GM19025 (cell line): Measurements from ENCODE around the gene COL4A1.

ENCODE experiments used
- ATAC-seq: cut with Tn5 transposase; IDR thresholded peaks from one replicate; pipeline ENCODE4 v1.9.1; 2021; ENCODE audit warnings: mild to moderate bottlenecking, low read depth, moderate library complexity; ENCODE audit not compliant: unreplicated experiment

COL4A1 gene

DNA sequence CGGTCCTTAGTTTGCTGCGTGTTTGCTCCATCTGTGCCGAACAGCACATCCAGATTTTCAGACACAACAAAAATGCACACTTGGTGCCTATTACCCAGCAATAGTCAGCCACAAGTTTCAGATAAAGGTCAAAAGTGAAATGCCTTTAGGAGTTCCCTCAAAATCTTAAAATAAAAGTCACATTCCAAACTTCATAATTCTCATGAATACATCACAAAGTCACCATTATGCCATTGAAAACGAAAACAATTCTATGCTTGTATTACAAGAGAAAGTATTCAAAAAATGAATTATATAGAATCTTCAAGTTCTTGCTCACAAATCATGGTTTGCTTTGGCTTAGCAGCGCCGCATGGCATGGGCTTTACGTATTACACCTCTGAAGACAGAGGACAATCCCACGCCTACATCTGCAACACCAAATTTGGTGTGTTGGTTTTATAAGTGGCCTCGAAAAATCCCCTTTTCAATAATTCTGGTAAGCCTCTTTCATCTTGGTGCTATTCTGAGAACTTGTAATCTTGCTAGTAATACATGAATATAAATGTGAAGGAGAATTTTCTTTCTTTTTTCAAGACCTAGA is 26.6 kb downstream of the COL4A1 start:
- ATAC-seq = no peak

DNA sequence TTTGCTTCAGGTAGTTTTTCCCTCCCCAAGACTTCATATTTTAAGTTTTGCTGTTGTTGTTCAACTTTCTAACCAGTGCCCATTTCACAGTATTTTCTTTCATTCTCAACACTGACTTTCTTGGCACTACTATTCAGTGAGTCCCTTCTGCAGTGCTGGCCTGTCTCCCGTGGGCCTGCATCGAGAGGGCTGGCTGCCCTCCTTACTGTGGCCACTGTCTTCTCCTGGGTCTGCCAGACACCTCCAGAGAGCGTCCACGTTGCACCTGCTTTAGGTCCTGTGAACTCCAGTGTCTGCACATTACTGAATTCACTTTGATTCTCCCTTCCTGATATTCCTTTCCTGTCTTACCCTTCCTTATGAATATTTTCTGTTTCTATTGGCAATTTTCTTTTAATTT is 27.3 kb downstream of the COL4A1 start:
- no peak for ATAC-seq

DNA sequence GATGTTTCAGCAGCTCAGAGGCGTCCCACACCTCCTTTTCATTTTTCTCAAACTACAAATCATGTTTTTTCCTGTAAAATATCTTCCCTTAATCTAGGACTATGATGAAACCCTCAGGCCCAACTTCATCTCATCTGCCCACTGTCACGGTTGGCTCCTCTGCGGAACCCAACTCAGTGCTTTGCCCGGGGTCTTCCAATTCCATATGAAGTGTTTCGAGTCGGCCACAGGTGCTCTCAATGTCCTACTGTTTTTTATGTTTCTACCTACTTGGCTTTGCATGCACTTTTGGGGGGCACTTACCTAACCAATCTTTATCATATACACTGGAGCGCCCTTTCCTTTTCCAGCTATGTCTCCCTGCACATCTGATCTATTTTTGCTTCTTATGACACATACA is 28.1 kb downstream of the COL4A1 start:
- ATAC-seq = no peak

DNA sequence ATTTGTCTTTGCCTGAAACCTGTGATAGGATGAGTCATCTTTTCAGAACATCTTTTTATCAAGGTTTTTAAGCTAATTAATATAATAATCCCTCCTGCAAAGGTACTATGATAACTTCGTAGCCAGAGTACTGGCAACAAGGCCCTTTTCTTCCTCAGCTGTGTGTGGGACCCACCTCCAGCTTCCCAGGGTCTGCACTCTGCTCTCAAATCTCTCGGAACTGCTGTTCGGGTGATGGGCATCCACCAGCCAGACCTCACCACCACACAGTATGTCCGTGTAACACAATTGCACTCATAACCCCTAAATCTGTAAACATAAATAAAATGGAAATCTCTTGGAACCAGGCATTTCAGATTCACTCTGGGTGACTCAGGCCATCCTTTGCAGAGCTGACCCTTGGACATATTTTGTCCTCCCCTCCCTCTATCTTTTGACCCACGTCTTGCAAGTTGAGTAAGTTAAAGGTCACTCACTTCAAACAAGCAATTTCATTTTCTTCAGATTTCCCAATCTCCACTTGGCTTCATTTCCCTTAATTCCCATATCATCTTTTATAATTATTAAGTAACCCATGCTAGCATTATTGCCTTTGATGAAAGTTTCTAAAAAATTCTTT is 29.5 kb downstream of the COL4A1 start:
- no peak for ATAC-seq

DNA sequence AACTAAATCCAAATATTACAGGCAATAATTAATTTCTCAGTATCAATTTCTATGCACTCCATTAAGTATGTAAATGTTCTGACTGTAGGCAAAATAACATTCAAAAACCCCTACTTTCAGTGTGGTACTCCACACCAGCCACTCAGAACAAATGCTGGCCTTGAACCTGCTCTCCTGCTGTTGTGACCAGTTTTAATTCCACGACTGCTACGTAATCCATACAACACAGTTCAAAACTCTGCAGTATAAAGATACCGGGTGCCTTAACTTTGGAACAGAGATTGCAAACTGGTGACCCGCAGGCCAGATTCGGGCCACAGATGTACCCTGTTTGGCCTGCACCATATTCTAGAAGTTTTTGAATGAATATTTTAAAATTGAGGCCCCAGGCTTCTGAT is 30.4 kb downstream of the COL4A1 start:
- ATAC-seq = no peak

DNA sequence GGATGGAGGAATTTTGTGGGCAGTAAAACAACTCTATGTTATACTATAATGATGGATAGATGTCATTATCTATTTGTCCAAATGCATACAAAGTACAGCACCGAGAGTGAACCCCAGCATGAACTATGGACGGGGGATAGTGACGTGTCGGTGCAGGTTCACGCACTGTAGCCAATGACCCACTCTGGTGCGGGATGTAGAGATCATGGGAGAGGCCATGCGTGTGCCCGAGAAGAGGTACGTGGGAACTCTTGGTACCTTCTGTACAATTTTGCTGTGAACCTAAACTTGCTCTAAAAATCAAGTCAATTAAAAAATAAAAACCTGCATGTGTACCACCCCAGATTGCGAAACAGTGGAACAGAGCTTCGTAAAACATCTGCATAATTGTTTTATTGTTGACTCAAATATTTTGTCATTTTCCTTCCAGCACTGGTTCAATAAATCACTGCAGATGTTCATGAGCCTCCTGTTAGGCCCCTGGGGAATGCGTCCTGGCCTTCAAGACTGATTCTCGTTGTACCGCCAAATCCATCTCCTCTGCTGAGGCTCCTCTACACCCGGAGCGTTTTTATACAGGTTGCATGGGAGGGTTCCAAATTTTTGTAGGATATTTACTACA is 30.9 kb downstream of the COL4A1 start:
- no peak for ATAC-seq

DNA sequence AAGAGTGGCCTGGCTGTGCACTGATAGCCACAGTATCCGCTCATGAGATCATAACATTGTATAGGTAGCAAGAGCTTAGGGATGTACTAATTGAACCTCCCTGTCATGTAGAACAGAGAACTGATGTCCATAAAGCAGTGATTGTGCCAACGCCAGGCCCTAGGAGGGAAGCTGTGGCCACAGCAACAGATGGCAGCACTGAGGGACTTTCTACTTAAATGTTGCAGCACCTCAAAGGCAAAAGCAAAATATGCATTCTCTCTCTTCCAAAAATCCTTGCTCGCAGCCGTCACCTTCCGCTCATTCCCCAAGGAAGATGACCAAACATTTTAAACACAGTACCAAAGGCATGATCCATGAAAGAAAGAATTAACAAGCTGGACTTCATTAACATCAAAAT is 32.3 kb downstream of the COL4A1 start:
- no peak for ATAC-seq

DNA sequence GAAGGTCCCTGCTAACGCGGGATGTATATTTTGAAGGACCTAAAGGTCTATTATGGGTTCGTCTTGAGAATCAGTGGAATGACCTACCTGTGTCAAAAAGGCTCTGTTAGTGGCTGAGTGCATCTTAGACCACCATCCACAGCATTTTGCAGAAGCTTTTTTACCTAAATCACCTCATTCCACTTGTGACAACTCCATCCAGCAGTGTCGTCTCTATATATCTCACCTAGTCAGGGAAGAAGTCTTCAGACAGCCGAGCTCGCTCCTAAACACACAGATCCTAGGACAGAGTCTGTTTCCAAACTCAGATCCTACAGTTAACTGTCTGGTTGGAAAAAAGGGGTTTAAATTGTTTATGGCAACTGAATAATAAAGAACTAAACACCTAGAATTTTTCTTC is 33.7 kb downstream of the COL4A1 start:
- ATAC-seq = no peak

DNA sequence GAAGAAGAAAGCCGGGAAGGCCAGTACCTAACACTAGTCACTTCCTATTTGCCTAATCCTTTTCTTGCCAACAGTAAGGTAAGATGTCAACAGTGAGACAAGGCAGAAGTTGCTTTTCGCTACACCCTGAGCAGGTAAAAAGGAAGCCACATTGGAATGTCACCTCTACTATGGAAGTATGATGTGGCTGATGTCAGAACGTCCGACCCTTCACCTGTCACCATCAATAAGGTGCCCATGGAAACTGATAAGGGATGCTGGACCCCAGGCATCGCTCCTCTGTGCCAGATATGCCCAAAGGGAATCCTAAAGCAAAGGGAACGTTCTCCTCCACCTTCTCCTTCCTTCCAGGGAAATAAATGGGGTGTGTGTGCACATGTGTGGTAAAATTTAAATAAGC is 34.3 kb downstream of the COL4A1 start:
- no peak for ATAC-seq

DNA sequence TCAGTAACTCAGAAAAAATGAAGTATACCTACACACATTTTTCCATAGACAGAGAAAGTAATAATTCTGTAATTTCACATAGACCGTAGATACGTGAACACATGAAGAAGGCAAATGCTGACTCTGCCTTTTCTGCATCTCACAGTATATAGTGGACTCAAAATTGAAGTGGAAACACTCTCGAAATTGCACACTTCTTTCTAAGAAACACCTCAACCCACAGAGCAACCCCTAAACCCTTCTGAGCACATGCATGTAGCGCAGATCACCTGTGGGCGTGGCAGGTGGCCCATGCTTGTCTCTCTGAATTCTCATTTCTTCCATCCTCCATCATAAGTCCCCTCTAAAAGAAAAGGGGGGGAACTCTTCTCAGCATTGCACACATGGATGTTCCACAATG is 34.7 kb downstream of the COL4A1 start:
- ATAC-seq = no peak

DNA sequence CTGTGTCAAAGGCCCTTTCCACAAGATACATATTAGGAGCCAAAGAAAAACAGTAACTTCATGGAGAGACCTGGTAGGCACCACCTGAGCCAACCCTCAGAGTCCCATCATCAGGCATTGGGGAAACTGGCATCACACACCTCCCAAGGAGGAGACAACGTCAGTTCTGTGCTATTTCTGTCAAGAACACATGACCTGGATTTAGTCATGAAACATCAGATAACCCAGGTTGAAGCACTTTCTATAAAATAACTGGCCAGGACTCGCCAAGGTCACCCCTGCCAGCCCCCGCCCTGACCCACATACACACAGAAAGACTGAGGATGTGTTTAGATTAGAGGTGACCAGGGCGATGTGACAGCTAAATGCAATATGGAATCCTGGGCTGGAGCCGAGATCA is 35.6 kb downstream of the COL4A1 start:
- ATAC-seq = no peak

DNA sequence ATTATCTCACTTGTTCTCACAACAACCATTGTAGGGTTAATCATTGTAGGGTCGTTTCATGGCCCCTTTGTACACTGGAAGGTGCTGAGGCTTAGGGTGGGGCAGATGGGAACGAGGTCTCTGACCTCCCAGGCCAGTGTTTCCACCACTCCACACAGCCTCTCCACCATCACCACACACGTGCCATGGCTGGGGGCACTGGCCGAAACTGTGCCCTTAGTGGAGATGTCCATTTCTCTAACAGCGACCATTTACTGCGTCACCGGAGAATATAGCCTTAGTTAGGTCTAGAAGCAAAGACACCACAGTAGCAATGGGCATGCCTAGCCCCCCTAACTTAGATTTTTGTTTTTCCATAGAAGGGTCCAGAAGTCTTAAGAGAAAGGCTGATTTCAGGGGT is 36.5 kb downstream of the COL4A1 start:
- no peak for ATAC-seq

DNA sequence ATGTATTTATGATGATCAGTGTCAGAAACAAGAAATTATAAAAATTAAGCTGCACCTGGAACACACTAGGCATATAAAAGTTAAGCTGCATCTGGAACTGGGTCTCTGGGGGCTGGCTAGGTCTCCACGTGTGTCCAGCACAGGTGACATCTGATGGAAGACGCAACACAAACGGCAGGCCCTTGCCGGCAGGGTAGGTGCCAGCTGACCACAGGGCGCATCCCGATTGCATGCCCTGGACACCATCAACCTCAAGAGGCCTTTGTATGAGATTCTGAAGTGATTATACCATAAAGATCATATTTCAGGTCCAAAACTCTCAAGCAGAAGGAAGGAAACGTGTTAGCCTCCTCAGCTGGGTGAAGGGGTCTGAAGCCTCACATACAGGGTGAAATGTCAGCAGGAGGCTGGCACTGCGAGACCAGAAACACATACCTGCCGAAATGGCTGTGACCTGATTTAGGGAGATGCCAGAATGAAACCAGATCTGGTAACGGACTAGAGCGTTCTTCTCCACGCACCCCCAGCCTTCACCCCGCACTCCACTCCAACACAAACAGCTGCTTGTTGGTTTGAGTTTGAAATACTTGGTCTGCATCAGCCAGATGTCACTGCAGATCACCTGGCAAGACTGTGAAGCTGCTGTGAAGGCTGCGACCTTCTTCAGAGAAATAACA is 37.3 kb downstream of the COL4A1 start:
- ATAC-seq = no peak

DNA sequence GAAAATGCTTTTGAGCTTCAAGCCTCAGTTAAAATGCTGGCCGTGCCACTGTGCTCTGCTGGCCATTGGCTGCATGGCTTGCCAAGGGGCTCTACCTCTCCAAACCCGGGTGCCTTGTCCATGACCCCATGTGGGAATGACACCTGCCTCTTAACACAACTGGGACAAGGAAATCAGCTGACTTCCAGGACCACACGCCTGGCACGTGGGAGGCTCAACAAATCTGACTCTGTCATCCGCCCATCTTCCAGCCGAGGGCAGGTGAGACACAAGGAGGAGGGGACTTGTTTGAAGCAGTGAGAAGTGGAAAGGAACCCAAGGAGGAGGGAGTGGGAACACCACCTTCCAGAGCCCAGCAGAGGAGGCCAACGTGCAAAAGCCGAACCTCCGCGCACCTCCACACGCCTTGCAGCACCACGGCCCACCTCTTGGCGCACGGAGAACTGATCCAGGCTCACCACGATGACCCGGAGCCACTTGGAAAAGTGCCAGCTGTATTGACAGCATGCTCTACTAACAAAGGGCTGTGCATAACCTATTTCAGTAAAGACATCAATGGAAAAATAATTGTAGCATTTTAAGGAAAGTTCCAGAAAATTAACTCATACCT is 38.3 kb downstream of the COL4A1 start:
- no peak for ATAC-seq

DNA sequence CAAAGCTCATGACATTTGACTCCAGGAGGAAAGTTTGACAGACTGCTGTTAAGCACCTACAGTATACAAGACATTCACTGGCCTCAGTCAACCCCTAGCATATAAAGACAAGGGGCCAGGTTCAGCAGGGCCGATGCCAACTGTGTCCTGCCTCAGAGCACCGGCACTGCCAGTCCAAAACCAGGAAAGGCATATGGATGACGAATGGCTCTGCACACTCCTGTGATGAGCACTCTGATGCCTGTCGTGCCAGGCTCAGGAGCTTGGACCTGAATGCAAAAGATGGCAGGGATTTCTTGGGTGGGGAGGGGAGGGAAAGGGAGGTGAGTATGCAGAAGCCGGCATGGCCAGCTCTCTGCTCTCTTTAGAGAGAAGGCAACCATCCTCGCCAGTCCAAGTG is 38.9 kb downstream of the COL4A1 start:
- no peak for ATAC-seq

DNA sequence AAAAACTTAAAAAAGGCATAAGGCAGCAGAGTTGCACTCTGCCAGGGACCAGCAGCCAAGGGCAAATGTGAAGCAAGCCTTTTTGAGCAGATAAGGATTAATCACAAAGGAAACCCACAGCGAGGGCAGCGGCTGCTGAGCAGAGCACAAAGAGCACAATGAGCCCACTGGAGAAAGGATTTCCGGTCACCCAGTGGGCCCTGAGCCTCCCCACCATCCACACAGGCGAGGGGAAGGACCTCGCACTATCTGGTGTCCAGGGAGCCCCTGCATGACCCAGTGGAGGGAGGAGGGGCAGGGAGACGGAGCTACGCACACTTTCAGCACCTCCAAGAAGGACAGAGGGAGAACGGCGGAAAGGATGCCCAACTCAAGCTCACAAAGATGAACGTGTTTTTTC is 40.0 kb downstream of the COL4A1 start:
- no peak for ATAC-seq

DNA sequence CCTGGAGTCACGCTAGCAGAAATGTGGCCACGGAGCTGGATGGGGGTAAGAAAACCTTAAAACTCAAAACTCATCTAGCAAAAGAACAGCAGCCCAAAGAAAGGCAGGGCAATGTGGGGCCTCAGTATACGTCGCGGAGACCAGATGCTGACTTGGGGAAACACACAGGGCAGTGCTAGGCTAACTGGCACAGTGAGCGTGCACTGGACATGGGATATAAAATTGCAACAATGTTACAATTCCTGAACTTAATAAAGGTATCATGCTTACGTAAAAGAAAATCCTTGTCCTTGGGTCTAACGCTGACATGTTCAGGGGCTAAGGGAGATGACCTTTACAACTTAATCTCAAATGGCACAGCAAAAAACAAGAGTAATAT is 40.5 kb downstream of the COL4A1 start:
- ATAC-seq = no peak

DNA sequence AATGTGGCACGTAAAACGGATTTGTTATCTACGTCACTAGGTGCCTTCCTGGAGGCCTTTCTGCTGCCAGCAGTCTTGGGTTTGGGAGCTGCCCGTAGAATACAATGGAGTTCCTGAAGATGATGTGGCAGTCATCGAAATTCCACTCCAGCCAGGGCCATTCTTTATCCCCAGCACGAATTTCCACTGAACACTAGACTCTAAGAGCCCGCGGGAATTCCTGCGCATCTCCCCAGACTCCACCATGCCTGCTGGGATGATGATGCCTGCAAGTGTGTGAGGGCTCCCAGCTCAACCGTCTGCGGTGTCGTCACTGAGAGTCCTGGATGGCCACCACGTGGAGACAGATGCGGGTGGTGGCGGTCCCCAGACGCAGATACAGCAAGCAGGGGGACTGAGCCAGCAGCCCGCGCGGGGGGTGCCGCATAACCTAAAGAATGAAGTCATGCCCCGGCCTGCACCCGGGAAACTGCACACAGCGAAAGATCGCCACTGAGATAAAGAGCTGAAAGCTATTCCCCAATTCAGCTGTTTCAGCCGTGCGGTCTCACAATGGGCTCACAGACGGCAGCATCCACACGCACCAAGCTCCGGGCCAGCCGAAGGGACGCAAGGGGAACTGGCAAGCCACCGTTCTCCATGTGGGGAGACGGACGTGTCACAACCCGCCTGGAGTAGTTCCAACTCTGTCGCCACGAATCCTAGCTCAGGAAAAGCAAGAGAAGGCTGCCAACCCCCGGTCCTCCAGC is 41.1 kb downstream of the COL4A1 start:
- ATAC-seq = no peak

DNA sequence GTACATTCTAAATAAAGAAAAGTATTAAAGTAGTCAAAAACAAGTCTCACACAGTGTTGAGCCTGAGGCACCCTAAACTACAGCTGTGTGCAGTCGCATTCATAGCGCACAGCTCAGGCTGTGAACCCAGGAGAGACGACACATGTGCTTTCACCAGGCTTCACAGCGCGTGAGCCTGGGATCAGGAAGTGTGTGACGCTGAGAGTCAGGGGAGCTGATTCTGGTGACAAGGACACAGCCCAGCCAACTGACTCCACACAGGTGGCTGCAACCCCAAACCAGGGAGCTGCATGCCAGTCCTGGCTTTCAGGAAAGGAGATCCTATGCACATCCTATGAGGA is 41.6 kb downstream of the COL4A1 start:
- ATAC-seq = no peak

DNA sequence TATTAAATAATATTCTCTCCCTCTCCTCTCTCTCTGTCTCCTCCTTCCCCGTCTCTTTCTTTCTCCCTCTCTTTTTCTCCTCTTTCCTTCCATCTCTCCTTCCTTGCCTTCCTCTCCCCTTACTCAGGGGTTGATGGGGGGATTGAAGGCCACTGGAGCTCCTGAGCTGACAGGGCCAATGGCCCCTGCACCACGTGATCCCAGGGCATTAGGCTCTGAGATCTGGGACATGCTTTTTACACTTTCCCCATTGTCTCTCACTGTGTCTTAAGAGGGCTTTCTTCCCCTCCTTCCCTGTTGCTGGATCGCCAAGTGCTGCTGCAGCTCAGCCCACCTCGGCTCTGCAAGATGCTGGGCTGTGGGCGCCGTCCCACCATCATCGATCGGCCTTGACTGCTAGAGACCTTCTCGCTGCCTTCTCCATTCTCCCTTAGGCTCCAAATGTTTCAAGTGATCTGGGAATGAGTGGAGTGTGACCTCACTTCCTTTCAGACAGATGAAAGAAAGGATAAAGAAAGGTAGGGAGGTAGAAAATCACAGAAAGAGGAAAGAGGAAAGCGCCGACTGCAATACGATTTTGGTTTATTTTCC is 42.2 kb downstream of the COL4A1 start:
- ATAC-seq = no peak

DNA sequence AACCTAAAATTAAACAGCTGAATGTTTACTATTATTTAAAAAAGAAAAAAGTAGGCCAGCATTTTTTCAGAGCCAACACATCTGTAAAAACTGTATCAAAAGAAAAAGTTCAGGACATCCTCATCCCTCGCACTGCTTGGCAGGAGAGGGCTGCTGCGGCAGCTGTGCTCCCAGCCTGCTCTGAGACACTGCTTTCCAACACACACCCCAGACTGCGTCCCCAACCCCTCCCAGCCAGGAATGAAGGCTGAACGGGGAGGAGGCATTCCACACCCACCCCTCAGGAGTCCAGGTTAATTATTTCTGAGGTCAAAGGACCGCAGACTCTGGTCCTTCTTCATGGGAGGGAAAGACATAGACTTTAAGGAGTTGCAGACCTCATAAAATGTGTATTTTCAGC is 43.1 kb downstream of the COL4A1 start:
- no peak for ATAC-seq
